ELR (cell line): Measurements from ENCODE around the gene RCE1.
A peak's percentile ranks its signal among the peaks of the same experiment; 100 is the strongest.
"Not testable (repeated sequence)": the region's sequence is repeated elsewhere in the genome, so short reads cannot be mapped to it uniquely, and the experiment has no call there.

ENCODE experiments used
- DNase-seq: peaks from one replicate; pipeline ENCODE4 v3.0.0-alpha.2; 2015; ENCODE audit warnings: low read depth

RCE1 gene

GRCh38 chr11:66842896-66843775 lies at the start of gene RCE1:
RCE1 (plus strand) TSS chr11:66843441; CDS start chr11:66843456, 15 bp downstream.
- peak; percentile 89 for DNase-seq

GRCh38 chr11:66799815-66800214 lies 43.4 kb upstream of the RCE1 start:
- not testable (repeated sequence) for DNase-seq

- DNase-seq: no peak
These were observed 42.4 kb upstream of the RCE1 start for GRCh38 chr11:66800720-66801428.

- DNase-seq: no peak
These were observed 33.6 kb upstream of the RCE1 start for GRCh38 chr11:66809592-66809991.

GRCh38 chr11:66810576-66811185 lies 32.6 kb upstream of the RCE1 start:
- DNase-seq: no peak

GRCh38 chr11:66814678-66815077 lies 28.6 kb upstream of the RCE1 start:
- DNase-seq: no peak

GRCh38 chr11:66815646-66816045 lies 27.6 kb upstream of the RCE1 start:
- peak; percentile 57 for DNase-seq

GRCh38 chr11:66818231-66818955 lies 24.8 kb upstream of the RCE1 start:
- no peak for DNase-seq

GRCh38 chr11:66820381-66820780 lies 22.9 kb upstream of the RCE1 start:
- no peak for DNase-seq

- DNase-seq: no peak
These were observed 22.3 kb upstream of the RCE1 start for GRCh38 chr11:66820901-66821300.

- DNase-seq: no peak
These were observed 19.5 kb upstream of the RCE1 start for GRCh38 chr11:66823700-66824099.

GRCh38 chr11:66824573-66824972 lies 18.7 kb upstream of the RCE1 start:
- DNase-seq: not testable (repeated sequence)

- no peak for DNase-seq
These were observed 8.7 kb upstream of the RCE1 start for GRCh38 chr11:66834539-66834845.

- no peak for DNase-seq
These were observed 8.3 kb upstream of the RCE1 start for GRCh38 chr11:66834943-66835342.

- no peak for DNase-seq
These were observed 7.4 kb upstream of the RCE1 start for GRCh38 chr11:66835768-66836405.

GRCh38 chr11:66840317-66841091 lies 2.7 kb upstream of the RCE1 start:
- no peak for DNase-seq

GRCh38 chr11:66841861-66842260 lies 1.4 kb upstream of the RCE1 start:
- DNase-seq: no peak

GRCh38 chr11:66842501-66842895 lies 743 bp upstream of the RCE1 start:
- DNase-seq: no peak

GRCh38 chr11:66843776-66844495 lies 695 bp downstream of the RCE1 start:
- peak; percentile 20 for DNase-seq

- no peak for DNase-seq
These were observed 1.4 kb downstream of the RCE1 start for GRCh38 chr11:66844496-66845142.
